Heart left ventricle (tissue), 13 donors: Measurements from ENCODE around the gene IL6ST.

ENCODE experiments used
- CTCF ChIP-seq, 12 donors: fragments of 200-600 bp; sonication (generic) in 4 of 12; IDR thresholded peaks; one replicate each; pipeline versions ENCODE4 v1.5.0 to v1.8.0; 2018 to 2022; ENCODE audit warnings: antibody characterized with exemption in 12 of 12, mild to moderate bottlenecking in 5 of 12
- POLR2A ChIP-seq, 2 donors: fragments of 450-650 bp; IDR thresholded peaks; one replicate each; pipeline ENCODE4 v1.6.1; 2017; ENCODE audit warnings: antibody characterized with exemption in 2 of 2, mild to moderate bottlenecking in 2 of 2, moderate library complexity in 2 of 2
- donor health status: ischemic (EF 13 %, LVEDD 7.1; RV severe dilation, severe dysfunction).
- donor health status: DM: no; HTN: yes; CAD: no.
- donor health status: DM: no; HTN: no; CAD: no.
- donor health status: ischemic (EF 25% LVEDD 6.9; RV normal size, moderate dysfunction).
- donor health status: ischemic (EF 25% LVEDD 5.7; RV mildly dilated, moderate dysfunction).
- donor health status: ischemic (EF 35%, LVEDD 5.7; RV mildly dilated, moderate dysfunction).
- donor health status: nonischemic (EF 11% LVEDD 7.7; RV severe dilation, severe dysfunction).
- donor health status: DM: yes; HTN: yes; CAD: no.
- donor health status: PGD.
- donor health status: ischemic (EF 29% LVEDD 5.4; RV normal size, mild dysfunction).
- donor health status: nonischemic (EF 23%, LVEDD 6.1; RV moderate dilation, normal function).

DNA sequence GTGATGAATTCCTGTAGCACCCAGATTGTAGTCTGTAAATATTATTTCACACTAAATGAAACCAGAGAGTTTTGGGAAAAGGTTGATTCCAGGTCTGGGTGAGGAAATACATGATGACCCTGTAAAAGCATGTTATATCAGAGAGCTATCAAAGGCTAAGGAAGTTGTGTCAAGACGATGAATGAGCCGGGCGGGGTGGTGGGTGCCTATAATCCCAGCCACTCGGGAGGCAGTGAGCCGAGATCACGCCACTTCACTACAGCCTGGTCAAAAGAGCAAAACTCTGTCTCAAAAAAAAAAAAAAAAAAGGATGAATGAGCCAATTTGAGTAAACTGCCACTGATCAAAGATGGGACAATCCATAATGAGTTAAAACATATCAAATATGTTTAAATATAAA lies 29.2 kb downstream of the IL6ST start:
- TF ChIP-seq CTCF (IDR thresholded peaks at IDR 0.05) (no peak), POLR2A (IDR thresholded peaks at IDR 0.05) (no peak)
